Measurements from ENCODE around the gene CCDC102A. TPM values are rescaled to one million over a fixed set of nuclear protein-coding genes. Genes with fewer than 3 reads are reported as not detected.

CCDC102A gene
- total RNA-seq, 1 donor from 2014 or later, result 30.6 TPM

GRCh38 chr16:57480754-57481230 is 55.6 kb downstream of the CCDC102A start:
- peaks cover 63% of the 10 kb centered on the region for H3K4me1 Mint-ChIP-seq
- no peaks in the 10 kb centered on the region for H3K9me3 Mint-ChIP-seq
- H3K4me3 Mint-ChIP-seq, result no peak overlapping the region
- H3K27ac Mint-ChIP-seq, result peak overlapping the region; percentile 33
- no peak for DNase-seq (ENCODE audit: low spot score in 2 of 2, unreplicated experiment in 2 of 2)
- H3K27me3 Mint-ChIP-seq (ENCODE audit: low read depth), result no peaks in the 10 kb centered on the region
- TF ChIP-seq, protein P1, sequence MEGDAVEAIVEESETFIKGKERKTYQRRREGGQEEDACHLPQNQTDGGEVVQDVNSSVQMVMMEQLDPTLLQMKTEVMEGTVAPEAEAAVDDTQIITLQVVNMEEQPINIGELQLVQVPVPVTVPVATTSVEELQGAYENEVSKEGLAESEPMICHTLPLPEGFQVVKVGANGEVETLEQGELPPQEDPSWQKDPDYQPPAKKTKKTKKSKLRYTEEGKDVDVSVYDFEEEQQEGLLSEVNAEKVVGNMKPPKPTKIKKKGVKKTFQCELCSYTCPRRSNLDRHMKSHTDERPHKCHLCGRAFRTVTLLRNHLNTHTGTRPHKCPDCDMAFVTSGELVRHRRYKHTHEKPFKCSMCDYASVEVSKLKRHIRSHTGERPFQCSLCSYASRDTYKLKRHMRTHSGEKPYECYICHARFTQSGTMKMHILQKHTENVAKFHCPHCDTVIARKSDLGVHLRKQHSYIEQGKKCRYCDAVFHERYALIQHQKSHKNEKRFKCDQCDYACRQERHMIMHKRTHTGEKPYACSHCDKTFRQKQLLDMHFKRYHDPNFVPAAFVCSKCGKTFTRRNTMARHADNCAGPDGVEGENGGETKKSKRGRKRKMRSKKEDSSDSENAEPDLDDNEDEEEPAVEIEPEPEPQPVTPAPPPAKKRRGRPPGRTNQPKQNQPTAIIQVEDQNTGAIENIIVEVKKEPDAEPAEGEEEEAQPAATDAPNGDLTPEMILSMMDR (IDR thresholded peaks at IDR 0.05; ENCODE audit: unreplicated experiment), result no peak
- peaks cover 6% of the 10 kb centered on the region for H3K36me3 Mint-ChIP-seq

DNA sequence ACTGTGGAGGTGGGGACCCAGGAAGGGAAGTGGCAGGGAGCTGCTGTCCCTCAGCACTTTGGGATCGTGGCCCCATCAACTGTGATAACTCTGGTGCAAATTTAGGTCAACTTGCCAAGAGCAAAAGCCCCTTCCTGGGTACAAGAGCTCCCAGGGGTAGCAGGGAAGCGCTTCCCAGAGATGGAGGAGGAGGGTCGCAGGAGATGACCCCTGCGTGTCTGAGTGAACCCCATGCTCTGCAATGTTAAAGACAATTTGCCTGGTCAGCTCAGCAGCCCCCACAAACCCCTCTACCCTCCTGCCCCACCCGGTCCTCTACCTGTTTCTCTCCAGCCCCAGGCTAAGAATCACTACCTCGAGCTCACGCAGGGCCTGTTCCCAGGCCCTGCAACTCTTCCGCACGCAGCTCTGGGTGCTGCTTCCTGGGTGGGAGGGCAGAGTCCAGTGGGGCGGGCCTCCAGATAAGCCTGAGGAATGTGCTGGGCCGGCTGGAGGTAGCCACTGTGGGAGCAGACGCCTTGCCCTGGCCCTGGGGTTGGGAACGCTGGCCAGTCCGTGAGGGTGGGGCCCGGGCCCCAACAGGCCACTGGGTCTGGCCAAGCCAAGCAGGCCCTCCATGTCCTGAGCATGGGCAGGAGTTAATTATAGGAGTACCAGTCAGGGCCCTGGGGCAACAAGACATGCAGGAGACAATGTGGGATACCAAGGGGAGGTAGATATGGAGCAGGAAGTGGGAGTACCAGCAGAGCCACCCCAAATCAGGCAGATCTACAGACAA is 56.2 kb downstream of the CCDC102A start:
- Mint-ChIP-seq H3K4me1 (peaks cover 57% of the 10 kb centered on the region), H3K4me3 (peak overlapping the region; percentile 68), H3K36me3 (peaks cover 6% of the 10 kb centered on the region), H3K27me3 (ENCODE audit: low read depth) (no peaks in the 10 kb centered on the region), H3K27ac (peak overlapping the region; percentile 33), H3K9me3 (no peaks in the 10 kb centered on the region)
- DNase-seq (ENCODE audit: low spot score in 2 of 2, unreplicated experiment in 2 of 2), result no peak
- TF ChIP-seq, protein P1 (IDR thresholded peaks at IDR 0.05; ENCODE audit: unreplicated experiment), result no peak

DNA sequence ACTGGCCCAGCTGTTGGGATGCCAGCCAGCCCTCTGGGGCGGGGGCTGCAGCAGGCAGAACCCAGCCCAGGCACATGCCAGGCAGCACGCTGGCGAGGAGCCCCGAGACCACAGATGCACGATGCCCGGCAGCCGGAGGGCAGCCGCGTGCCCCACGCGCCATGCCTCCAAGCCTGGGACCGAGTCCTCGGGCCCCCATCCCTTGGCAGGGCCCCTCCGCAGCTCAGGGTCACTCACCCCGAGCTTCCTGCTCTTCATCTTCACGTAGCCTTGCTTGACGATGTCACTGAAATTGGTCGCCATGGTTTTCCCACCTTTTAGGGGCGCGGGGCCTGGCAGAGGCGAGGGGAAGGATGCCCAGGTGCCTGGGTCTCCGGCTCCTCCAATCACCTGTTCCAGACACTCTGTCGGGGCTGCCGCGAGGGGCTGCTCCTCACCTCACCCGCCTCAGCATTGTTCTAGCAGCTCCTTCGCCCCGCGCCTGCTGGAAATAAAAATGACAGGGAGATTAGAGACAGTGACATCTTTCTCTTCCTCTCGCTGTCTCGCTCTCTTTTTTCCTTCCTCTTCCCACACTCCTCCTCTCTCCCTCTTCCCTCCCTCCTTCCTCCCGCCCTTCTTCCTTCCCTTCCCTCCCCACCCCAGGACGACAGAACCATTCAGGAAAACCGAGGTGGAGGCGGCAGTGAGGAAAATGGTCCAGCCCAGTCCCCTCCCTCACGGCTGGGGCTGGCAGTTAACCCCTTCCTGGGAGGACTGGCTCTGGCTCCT is 57.0 kb downstream of the CCDC102A start:
- no peak for DNase-seq (ENCODE audit: low spot score in 2 of 2, unreplicated experiment in 2 of 2)
- Mint-ChIP-seq H3K27ac (peak overlapping the region; percentile 45), H3K36me3 (peaks cover 6% of the 10 kb centered on the region), H3K4me1 (peaks cover 49% of the 10 kb centered on the region), H3K4me3 (peak overlapping the region; percentile 68), H3K9me3 (no peaks in the 10 kb centered on the region), H3K27me3 (ENCODE audit: low read depth) (no peaks in the 10 kb centered on the region)
- TF ChIP-seq, protein P1 (IDR thresholded peaks at IDR 0.05; ENCODE audit: unreplicated experiment), result no peak

- Mint-ChIP-seq H3K27ac (no peak overlapping the region), H3K27me3 (ENCODE audit: low read depth) (no peaks in the 10 kb centered on the region), H3K36me3 (peaks cover 6% of the 10 kb centered on the region), H3K9me3 (no peaks in the 10 kb centered on the region), H3K4me3 (peak overlapping the region; percentile 36), H3K4me1 (peaks cover 41% of the 10 kb centered on the region)
- TF ChIP-seq, protein P1 (IDR thresholded peaks at IDR 0.05; ENCODE audit: unreplicated experiment), result no peak
- DNase-seq (ENCODE audit: low spot score in 2 of 2, unreplicated experiment in 2 of 2), result no peak
Measured at GRCh38 chr16:57478396-57479204, 57.8 kb downstream of the CCDC102A start.

- H3K36me3 Mint-ChIP-seq, result peaks cover 6% of the 10 kb centered on the region
- peaks cover 33% of the 10 kb centered on the region for H3K4me1 Mint-ChIP-seq
- no peaks in the 10 kb centered on the region for H3K27me3 Mint-ChIP-seq (ENCODE audit: low read depth)
- H3K9me3 Mint-ChIP-seq, result no peaks in the 10 kb centered on the region
- no peak overlapping the region for H3K4me3 Mint-ChIP-seq
- H3K27ac Mint-ChIP-seq, result no peak overlapping the region
- TF ChIP-seq, protein P1 (IDR thresholded peaks at IDR 0.05; ENCODE audit: unreplicated experiment), result no peak
- DNase-seq (ENCODE audit: low spot score in 2 of 2, unreplicated experiment in 2 of 2), result no peak
Measured at GRCh38 chr16:57477531-57478202, 58.7 kb downstream of the CCDC102A start.
